ENCODE results near the gene WDR45B.

- no peak for TF ChIP-seq CTCF (IDR thresholded peaks at IDR 0.05)
- TF ChIP-seq POLR2AphosphoS5 (IDR thresholded peaks at IDR 0.05; ENCODE audit: low read depth, low read length) = no peak
- no peak for TF ChIP-seq REST (IDR thresholded peaks at IDR 0.05; ENCODE audit: insufficient read depth in 1 of 2, low read depth in 2 of 2, low read length in 1 of 2)
- TF ChIP-seq TCF7L2 (IDR thresholded peaks at IDR 0.05; ENCODE audit: low read depth, low read length) = no peak
Measured at GRCh38 chr17:82684228-82684841, 36.1 kb upstream of the WDR45B start.
